ENCODE measurements around the gene CHST12.

DNA sequence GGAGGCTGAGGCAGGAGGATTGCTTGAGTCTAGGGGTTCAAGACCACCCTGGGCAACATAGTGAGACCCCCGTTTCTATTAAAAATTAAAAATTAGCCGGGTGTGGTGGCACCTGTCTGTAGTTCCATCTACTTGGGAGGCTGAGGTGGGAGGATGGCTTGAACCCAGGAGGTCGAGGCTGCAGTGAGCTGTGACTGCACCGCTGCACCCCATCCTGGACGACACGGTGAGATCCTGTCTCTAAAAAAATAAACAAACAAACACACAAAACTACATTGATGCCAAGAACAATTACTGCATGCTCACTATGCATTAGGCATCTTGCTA is 761 bp upstream of the CHST12 start:
- TF ChIP-seq, protein P1, sequence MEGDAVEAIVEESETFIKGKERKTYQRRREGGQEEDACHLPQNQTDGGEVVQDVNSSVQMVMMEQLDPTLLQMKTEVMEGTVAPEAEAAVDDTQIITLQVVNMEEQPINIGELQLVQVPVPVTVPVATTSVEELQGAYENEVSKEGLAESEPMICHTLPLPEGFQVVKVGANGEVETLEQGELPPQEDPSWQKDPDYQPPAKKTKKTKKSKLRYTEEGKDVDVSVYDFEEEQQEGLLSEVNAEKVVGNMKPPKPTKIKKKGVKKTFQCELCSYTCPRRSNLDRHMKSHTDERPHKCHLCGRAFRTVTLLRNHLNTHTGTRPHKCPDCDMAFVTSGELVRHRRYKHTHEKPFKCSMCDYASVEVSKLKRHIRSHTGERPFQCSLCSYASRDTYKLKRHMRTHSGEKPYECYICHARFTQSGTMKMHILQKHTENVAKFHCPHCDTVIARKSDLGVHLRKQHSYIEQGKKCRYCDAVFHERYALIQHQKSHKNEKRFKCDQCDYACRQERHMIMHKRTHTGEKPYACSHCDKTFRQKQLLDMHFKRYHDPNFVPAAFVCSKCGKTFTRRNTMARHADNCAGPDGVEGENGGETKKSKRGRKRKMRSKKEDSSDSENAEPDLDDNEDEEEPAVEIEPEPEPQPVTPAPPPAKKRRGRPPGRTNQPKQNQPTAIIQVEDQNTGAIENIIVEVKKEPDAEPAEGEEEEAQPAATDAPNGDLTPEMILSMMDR (IDR thresholded peaks at IDR 0.05; ENCODE audit: low read depth, low read length, poor library complexity, severe bottlenecking), result no peak
- TF ChIP-seq EZH2phosphoT487 (IDR thresholded peaks at IDR 0.05; ENCODE audit: borderline replicate concordance, low read length), result no peak
